ENCODE measurements around the gene MARCHF3. TPM values are rescaled to one million over a fixed set of nuclear protein-coding genes. Genes with fewer than 3 reads are reported as not detected.

Gene MARCHF3
- total and polyA plus RNA-seq, 2 donors (not counting 3 experiments of a cell fraction or from before 2014, with no cell fraction given): 31.9 to 35.0 TPM

- ChIA-PET POLR2A (no interaction called here), CTCF (interaction anchor here (1.5 kb wide), 1 partner anchor 137 kb away, joined by 3 read pairs; no protein-coding TSS in a partner anchor)
- no peaks in the 10 kb centered on the region for H3K36me3 ChIP-seq (ENCODE audit: control insufficient read depth in 2 of 2, extremely low read depth in 1 of 2, insufficient read depth in 2 of 2, low read length in 2 of 2)
- H3K9ac ChIP-seq (replicated peaks; ENCODE audit: extremely low read depth, insufficient read depth, low read length): no peak overlapping the region
- BruUV-seq (replicated peaks): no TSS peak
- H4K20me1 ChIP-seq (replicated peaks; ENCODE audit: control insufficient read depth, extremely low read depth, insufficient read depth, low read length): no peaks in the 10 kb centered on the region
- no peaks in the 10 kb centered on the region for H3K9me3 ChIP-seq (replicated peaks; ENCODE audit: control insufficient read depth, insufficient read depth, low read length)
- H2AFZ ChIP-seq (ENCODE audit: low read depth, low read length): no peak overlapping the region
- H3K4me3 ChIP-seq (replicated peaks in 1 of 3; ENCODE audit: insufficient read depth in 1 of 3, low read depth in 1 of 3, low read length in 3 of 3): no peak overlapping the region
- H3K4me2 ChIP-seq (ENCODE audit: insufficient read depth, low read length): no peak overlapping the region
- DNase-seq (ENCODE audit: low read depth, low spot score): no peak
- H3K27me3 ChIP-seq (ENCODE audit: control insufficient read depth in 2 of 2, insufficient read depth in 2 of 2, low read length in 2 of 2): no peaks in the 10 kb centered on the region
- peaks cover 54% of the 10 kb centered on the region for H3K79me2 ChIP-seq (ENCODE audit: control insufficient read depth, insufficient read depth, low read length)
- peaks cover 20% of the 10 kb centered on the region for H3K4me1 ChIP-seq (ENCODE audit: control insufficient read depth, extremely low read depth, insufficient read depth, low read length)
- dilution Hi-C loops (cut with MboI; ENCODE audit: extremely low pct_ligation_motif_present, low sequenced_read_pairs): no loop called here
- H3K27ac ChIP-seq (ENCODE audit: insufficient read depth, low read depth, low read length): no peak overlapping the region
- intact Hi-C loops (cut with micrococcal nuclease): no loop called here
- TF ChIP-seq MAX (IDR thresholded peaks at IDR 0.05; ENCODE audit: insufficient read depth, insufficient read length) (no peak), MYC (IDR thresholded peaks at IDR 0.05; ENCODE audit: low read depth, low read length) (no peak), FOS (IDR thresholded peaks at IDR 0.05; ENCODE audit: borderline replicate concordance, insufficient read depth, low read length) (no peak), POLR2AphosphoS5 (IDR thresholded peaks at IDR 0.05; ENCODE audit: insufficient read depth, low read depth, low read length) (no peak), GATA2 (IDR thresholded peaks at IDR 0.05; ENCODE audit: insufficient read depth, insufficient read length, low read depth, low read length) (no peak), JUN (IDR thresholded peaks at IDR 0.05; ENCODE audit: borderline replicate concordance, insufficient read depth, insufficient read length, low read depth) (no peak), EZH2 (IDR thresholded peaks at IDR 0.05; ENCODE audit: borderline replicate concordance, low read depth, low read length, severe bottlenecking) (no peak), CTCF (IDR thresholded peaks at IDR 0.05; ENCODE audit: extremely low read depth in 1 of 2, insufficient read depth in 1 of 2, low read depth in 1 of 2, low read length in 2 of 2) (no peak), POLR2A (IDR thresholded peaks at IDR 0.05; ENCODE audit: low read depth, low read length) (no peak)
- FAIRE-seq: no peak
- H3K9me1 ChIP-seq (replicated peaks; ENCODE audit: control insufficient read depth, extremely low read depth, insufficient read depth, low read length): no peaks in the 10 kb centered on the region
Observed at GRCh38 chr5:126975796-126976195, 54.6 kb downstream of the MARCHF3 start.

All from endothelial cell of umbilical vein (primary cell).